Ovary (tissue), 3 donors: ENCODE results near the gene ARHGAP10.

ENCODE experiments used
- POLR2A ChIP-seq: fragments of 450-650 bp; IDR thresholded peaks from one replicate; pipeline ENCODE4 v1.6.1; 2017; ENCODE audit warnings: antibody characterized with exemption, mild to moderate bottlenecking, moderate library complexity
- TF ChIP-seq, protein P1 (sequence below), 3 donors: fragments of 450-650 bp in 2 of 3; fragments of 200-600 bp in 1 of 3; IDR thresholded peaks; one replicate each; pipeline versions ENCODE4 v1.5.1 to v1.8.0; 2016 to 2022; ENCODE audit warnings: antibody characterized with exemption in 3 of 3, mild to moderate bottlenecking in 1 of 3
- donor health status: DM: no; HTN: no; CAD: no.

DNA sequence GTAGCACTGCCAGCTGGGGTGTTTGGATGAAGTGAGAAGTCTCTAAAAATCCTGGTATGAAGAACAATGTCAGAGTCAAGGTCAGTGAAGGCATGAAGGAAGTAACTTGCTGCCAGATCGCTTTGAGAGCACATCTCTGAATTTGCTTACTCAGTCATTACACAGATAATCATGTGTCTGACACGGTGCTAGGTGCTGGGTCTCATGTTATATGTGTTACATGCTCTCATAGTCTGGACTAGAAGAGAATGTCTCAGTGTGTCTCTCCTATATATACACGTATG, 337.9 kb downstream of the ARHGAP10 start:
- TF ChIP-seq POLR2A: no peak
- TF ChIP-seq, protein P1, sequence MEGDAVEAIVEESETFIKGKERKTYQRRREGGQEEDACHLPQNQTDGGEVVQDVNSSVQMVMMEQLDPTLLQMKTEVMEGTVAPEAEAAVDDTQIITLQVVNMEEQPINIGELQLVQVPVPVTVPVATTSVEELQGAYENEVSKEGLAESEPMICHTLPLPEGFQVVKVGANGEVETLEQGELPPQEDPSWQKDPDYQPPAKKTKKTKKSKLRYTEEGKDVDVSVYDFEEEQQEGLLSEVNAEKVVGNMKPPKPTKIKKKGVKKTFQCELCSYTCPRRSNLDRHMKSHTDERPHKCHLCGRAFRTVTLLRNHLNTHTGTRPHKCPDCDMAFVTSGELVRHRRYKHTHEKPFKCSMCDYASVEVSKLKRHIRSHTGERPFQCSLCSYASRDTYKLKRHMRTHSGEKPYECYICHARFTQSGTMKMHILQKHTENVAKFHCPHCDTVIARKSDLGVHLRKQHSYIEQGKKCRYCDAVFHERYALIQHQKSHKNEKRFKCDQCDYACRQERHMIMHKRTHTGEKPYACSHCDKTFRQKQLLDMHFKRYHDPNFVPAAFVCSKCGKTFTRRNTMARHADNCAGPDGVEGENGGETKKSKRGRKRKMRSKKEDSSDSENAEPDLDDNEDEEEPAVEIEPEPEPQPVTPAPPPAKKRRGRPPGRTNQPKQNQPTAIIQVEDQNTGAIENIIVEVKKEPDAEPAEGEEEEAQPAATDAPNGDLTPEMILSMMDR (IDR thresholded peaks at IDR 0.05): no peak
